ENCODE measurements around the gene PDE4B.
"Not testable (repeated sequence)": the region's sequence is repeated elsewhere in the genome, so short reads cannot be mapped to it uniquely, and the experiment has no call there.

The PDE4B gene

DNA sequence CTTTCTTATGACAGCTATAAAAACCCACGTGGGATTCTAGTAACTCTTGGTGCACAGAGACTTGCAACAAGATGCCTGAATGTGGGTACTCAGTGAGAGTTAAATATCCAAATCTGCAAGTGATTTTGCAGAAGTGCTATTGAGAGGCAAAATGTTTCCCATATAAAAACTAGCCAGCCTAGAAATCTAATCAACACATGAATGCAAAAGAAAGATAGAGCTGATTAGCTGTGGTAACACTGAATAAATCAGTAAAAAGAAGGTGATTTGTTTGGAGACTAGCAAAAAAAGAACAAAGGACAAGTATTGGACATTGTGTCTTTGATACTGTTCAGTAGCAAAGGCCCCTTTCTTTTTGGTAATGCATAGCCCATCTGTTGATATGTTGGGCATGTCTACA is 527.5 kb downstream of the PDE4B start:
- H3K27me3 ChIP-seq (replicated peaks; ENCODE audit: control insufficient read depth, insufficient read depth, low read length) = no peaks in the 10 kb centered on the region
- H3K4me3 ChIP-seq (replicated peaks; ENCODE audit: low read depth, low read length) = no peak overlapping the region
- H3K36me3 ChIP-seq (ENCODE audit: control insufficient read depth, insufficient read depth, low read length) = no peaks in the 10 kb centered on the region
- DNase-seq (ENCODE audit: extremely low read depth, insufficient read length) = no peak
- TF ChIP-seq, protein P1, sequence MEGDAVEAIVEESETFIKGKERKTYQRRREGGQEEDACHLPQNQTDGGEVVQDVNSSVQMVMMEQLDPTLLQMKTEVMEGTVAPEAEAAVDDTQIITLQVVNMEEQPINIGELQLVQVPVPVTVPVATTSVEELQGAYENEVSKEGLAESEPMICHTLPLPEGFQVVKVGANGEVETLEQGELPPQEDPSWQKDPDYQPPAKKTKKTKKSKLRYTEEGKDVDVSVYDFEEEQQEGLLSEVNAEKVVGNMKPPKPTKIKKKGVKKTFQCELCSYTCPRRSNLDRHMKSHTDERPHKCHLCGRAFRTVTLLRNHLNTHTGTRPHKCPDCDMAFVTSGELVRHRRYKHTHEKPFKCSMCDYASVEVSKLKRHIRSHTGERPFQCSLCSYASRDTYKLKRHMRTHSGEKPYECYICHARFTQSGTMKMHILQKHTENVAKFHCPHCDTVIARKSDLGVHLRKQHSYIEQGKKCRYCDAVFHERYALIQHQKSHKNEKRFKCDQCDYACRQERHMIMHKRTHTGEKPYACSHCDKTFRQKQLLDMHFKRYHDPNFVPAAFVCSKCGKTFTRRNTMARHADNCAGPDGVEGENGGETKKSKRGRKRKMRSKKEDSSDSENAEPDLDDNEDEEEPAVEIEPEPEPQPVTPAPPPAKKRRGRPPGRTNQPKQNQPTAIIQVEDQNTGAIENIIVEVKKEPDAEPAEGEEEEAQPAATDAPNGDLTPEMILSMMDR (IDR thresholded peaks at IDR 0.05; ENCODE audit: insufficient read depth, low read length, poor library complexity, severe bottlenecking) = no peak

DNA sequence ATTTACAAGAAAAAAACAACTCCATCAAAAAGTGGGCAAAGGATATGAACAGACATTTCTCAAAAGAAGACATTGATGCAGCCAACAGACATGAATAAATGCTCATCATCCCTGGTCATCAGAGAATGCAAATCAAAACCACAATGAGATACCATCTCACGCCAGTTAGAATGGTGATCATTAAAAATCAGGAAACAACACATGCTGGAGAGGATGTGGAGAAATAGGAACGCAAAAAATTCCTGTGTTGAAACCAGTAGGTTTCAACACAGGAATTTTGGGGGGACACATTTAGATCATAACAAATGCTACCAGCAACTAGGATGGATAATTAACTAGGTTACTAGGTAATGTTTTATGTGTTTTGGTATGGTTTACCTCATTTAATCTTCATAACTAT is 529.8 kb downstream of the PDE4B start:
- not testable (repeated sequence) for H3K36me3 ChIP-seq (ENCODE audit: control insufficient read depth, insufficient read depth, low read length); H3K27me3 ChIP-seq (replicated peaks; ENCODE audit: control insufficient read depth, insufficient read depth, low read length); DNase-seq (ENCODE audit: extremely low read depth, insufficient read length); H3K4me3 ChIP-seq (replicated peaks; ENCODE audit: low read depth, low read length)

DNA sequence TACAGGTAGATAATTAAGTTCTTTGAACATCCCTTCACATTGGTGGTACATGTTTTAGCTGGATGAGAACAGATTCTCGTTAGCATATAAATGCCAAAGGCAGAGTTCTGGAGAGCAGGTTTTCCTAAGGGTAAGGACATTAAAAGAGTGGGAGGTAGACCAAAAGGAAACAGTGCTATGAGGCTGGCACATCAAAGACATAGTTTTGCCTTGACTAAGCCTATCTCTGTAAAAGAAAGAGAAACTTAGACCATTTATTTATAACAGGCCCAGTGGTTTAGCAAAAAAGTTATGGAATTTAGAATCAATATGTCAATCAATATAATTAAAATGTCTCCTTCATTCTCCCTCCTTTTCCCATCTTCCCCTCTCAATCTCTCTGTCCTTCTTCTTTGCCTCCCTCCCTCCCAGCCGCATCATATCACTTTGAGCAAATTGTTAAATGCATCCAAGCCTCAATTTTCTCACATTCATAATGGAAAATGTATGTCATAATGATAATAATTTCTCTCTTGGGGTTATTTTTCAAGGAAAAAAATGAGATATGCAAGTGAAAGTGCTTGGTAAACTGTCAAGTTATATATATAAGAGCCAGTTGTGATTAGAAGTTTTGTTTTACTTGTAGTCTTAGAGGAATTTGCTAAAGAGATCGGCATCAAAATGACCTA is 531.4 kb downstream of the PDE4B start:
- DNase-seq (ENCODE audit: extremely low read depth, insufficient read length) = no peak
- TF ChIP-seq, protein P1 (IDR thresholded peaks at IDR 0.05; ENCODE audit: insufficient read depth, low read length, poor library complexity, severe bottlenecking) = no peak
- Histone ChIP-seq H3K27me3 (replicated peaks; ENCODE audit: control insufficient read depth, insufficient read depth, low read length) (no peaks in the 10 kb centered on the region), H3K4me3 (replicated peaks; ENCODE audit: low read depth, low read length) (no peak overlapping the region), H3K36me3 (ENCODE audit: control insufficient read depth, insufficient read depth, low read length) (no peaks in the 10 kb centered on the region)

DNA sequence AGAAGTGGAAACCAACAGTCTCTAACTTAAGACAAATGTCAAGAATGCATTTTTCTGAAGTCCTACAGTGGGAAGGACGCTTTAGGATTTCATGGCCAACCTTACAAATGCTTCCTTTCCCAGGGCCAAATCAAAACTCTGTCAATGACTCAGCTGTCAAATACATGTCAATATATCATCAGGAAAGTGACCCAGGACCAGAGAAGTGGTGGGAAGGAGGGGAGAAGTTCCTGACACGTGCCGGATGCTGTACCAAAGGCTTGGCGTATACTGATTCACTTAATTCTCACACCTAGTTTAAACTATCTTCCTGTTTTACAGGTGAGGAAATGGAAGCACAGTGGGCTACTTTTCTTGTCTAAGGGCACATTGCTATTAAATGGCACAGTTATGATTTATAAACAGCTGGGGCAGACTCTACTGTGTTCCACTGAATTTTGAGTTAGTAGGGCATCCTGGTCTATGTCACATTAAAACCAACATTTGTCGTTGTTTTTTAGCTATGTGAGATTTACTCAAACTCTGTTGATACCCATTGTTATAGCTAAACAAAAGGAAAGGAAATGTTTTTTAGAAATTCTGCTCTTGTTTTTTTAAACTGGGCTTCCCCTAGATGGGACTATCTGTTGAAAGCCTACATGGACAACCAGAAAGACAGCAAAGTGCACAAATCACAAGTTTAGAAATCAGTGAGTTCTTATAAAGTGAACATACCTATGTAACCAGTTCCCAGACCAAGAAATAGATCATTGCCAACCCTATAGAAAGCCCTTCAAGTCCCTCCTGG is 533.1 kb downstream of the PDE4B start:
- H3K36me3 ChIP-seq (ENCODE audit: control insufficient read depth, insufficient read depth, low read length) = no peaks in the 10 kb centered on the region
- no peak for DNase-seq (ENCODE audit: extremely low read depth, insufficient read length)
- H3K4me3 ChIP-seq (replicated peaks; ENCODE audit: low read depth, low read length) = no peak overlapping the region
- TF ChIP-seq, protein P1 (IDR thresholded peaks at IDR 0.05; ENCODE audit: insufficient read depth, low read length, poor library complexity, severe bottlenecking) = no peak
- H3K27me3 ChIP-seq (replicated peaks; ENCODE audit: control insufficient read depth, insufficient read depth, low read length) = no peaks in the 10 kb centered on the region

DNA sequence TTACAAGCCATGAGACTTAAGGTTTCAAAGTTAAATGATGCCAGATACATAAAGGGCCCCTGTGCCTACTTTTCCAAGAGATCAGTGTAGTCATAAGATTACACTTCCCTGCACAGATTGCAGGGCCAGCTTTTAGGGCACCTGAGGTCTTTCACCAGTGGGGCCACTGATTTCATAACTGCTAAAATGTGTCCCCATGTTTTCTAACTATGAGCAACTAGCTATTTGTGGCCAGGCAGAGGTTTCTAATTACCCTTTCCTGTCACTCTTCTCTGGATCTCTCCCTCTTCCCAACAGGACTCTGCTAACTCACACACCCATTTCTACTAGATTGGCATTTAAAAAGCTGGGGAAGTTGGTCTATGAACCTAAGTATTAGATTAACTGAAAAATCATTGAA is 534.2 kb downstream of the PDE4B start:
- H3K4me3 ChIP-seq (replicated peaks; ENCODE audit: low read depth, low read length) = no peak overlapping the region
- TF ChIP-seq, protein P1 (IDR thresholded peaks at IDR 0.05; ENCODE audit: insufficient read depth, low read length, poor library complexity, severe bottlenecking) = no peak
- no peak for DNase-seq (ENCODE audit: extremely low read depth, insufficient read length)
- H3K36me3 ChIP-seq (ENCODE audit: control insufficient read depth, insufficient read depth, low read length) = no peaks in the 10 kb centered on the region
- no peaks in the 10 kb centered on the region for H3K27me3 ChIP-seq (replicated peaks; ENCODE audit: control insufficient read depth, insufficient read depth, low read length)

DNA sequence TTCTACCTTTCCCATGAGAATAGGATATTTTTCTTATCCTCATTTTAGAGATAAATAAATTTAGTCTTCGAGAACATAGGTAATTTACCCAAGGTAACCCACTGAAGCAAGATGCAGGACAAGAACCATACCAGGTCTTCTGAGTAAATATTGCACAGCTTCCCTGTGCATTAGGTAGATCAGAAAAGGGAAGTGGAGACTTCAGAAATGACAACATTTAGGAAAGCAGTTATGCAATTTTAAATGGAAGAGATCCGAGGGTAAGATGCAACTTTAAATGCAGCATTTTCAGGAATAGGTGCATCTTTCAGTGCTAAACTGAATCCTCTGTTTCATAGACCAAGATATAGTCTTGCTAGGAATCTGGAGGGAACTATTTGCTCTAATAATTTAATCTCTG is 534.9 kb downstream of the PDE4B start:
- no peak overlapping the region for H3K4me3 ChIP-seq (replicated peaks; ENCODE audit: low read depth, low read length)
- no peak for DNase-seq (ENCODE audit: extremely low read depth, insufficient read length)
- H3K36me3 ChIP-seq (ENCODE audit: control insufficient read depth, insufficient read depth, low read length) = no peaks in the 10 kb centered on the region
- TF ChIP-seq, protein P1 (IDR thresholded peaks at IDR 0.05; ENCODE audit: insufficient read depth, low read length, poor library complexity, severe bottlenecking) = no peak
- H3K27me3 ChIP-seq (replicated peaks; ENCODE audit: control insufficient read depth, insufficient read depth, low read length) = no peaks in the 10 kb centered on the region
